ENCODE results near the gene HSD11B1L. TPM values are rescaled to one million over a fixed set of nuclear protein-coding genes. Genes with fewer than 3 reads are reported as not detected.

Gene HSD11B1L
- total RNA-seq, 1 donor from 2014 or later, result 116 TPM

DNA sequence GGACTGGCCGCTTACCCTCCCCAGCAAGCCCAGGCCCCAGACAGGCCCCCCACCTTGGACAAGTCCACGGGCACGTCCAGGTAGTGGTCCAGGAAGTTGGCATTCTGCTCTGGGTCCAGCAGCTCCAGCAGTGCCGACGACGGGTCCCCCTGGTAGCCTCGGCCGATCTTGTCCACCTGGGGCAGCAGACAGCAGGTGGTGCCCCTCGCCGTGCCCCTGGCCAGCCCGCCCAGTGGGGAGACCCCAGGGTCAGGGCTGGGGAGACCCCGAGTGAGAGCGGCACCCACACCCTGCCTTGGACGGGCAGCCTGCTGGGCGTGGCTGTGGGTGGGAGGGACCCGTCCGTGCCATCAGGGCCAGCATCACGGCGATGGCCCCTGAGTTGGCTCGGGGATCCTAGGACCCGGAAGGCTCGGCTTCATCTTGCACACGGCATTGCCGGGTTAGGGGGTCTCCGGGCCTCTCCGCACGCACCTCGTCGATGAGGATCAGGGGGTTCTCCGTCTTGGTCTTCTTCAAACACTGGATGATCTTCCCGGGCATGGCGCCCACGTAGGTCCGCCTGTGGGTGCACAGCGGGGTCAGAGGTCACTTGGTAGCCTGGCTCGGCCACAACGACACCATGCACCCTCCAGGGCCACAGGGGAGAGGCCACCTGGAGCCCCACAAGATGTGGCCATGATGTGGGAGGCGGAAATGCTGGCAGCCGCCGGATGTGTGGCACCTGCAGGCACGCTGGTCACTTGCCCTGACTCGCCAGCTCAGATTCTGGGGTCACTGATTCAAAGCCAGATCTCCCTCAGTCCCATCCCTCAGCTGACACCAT is 15.6 kb downstream of the HSD11B1L start:
- TF ChIP-seq, protein P1, sequence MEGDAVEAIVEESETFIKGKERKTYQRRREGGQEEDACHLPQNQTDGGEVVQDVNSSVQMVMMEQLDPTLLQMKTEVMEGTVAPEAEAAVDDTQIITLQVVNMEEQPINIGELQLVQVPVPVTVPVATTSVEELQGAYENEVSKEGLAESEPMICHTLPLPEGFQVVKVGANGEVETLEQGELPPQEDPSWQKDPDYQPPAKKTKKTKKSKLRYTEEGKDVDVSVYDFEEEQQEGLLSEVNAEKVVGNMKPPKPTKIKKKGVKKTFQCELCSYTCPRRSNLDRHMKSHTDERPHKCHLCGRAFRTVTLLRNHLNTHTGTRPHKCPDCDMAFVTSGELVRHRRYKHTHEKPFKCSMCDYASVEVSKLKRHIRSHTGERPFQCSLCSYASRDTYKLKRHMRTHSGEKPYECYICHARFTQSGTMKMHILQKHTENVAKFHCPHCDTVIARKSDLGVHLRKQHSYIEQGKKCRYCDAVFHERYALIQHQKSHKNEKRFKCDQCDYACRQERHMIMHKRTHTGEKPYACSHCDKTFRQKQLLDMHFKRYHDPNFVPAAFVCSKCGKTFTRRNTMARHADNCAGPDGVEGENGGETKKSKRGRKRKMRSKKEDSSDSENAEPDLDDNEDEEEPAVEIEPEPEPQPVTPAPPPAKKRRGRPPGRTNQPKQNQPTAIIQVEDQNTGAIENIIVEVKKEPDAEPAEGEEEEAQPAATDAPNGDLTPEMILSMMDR (IDR thresholded peaks at IDR 0.05), result no peak
- Histone ChIP-seq H3K4me1 (peaks cover 0 to 4% of the 10 kb centered on the region in 2 donors), H3K27me3 (no peaks in the 10 kb centered on the region), H3K4me3 (no peak overlapping the region), H3K27ac (no peak overlapping the region), H3K36me3 (peaks cover 86 to 90% of the 10 kb centered on the region in 2 donors), H3K9me3 (no peaks in the 10 kb centered on the region)
- DNase-seq (ENCODE audit: low spot score in 2 of 2), result no peak
- intact Hi-C loops (cut with DNase I), result no loop called here

DNA sequence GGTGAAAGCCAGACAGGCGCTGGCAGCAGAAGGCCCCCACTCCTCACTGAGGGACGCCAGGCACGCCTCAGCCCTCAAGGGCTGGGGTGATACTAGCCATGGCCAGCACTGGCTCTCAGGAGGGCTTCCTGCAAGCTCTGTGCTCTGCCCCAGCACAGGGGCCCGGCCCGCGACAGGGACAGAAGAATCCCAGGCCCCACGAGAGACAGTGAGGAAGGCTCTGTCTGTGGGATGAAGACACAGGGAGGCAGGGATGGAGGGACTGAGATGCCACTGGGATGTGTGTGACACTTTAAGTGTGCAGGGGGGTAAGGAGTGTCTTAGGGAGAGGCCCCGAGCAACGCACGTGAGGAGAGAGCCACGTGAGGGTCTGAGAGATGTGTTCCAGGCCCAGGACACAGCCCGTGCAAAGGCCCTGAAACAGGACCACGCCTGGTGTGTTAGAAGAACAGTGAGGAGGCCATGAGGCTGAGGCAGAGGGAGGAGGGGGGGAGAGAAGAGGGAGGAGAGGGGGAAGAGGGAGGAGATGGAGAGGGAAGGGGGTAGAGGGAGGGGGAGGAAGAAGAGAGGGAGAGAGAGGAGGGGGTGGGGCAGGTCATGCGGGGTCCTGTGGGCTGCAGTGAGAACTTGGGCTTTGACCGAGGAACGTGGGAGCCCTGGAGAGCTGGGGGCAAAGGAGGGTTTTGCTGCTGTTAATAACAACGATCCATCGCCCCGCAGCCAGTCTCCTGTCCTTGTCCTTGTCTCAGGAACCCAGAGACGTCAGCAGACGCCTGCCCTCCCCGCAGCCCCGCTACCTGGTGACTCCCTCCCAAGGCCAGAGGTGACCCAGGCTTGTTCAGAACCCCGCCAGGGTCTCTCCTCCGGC is 16.4 kb downstream of the HSD11B1L start:
- no peak for DNase-seq (ENCODE audit: low spot score in 2 of 2)
- Histone ChIP-seq H3K27ac (no peak overlapping the region), H3K36me3 (peaks cover 81 to 85% of the 10 kb centered on the region in 2 donors), H3K9me3 (no peaks in the 10 kb centered on the region), H3K4me1 (no peaks in the 10 kb centered on the region), H3K4me3 (no peak overlapping the region), H3K27me3 (no peaks in the 10 kb centered on the region)
- intact Hi-C loops (cut with DNase I), result no loop called here
- TF ChIP-seq, protein P1 (IDR thresholded peaks at IDR 0.05), result no peak

DNA sequence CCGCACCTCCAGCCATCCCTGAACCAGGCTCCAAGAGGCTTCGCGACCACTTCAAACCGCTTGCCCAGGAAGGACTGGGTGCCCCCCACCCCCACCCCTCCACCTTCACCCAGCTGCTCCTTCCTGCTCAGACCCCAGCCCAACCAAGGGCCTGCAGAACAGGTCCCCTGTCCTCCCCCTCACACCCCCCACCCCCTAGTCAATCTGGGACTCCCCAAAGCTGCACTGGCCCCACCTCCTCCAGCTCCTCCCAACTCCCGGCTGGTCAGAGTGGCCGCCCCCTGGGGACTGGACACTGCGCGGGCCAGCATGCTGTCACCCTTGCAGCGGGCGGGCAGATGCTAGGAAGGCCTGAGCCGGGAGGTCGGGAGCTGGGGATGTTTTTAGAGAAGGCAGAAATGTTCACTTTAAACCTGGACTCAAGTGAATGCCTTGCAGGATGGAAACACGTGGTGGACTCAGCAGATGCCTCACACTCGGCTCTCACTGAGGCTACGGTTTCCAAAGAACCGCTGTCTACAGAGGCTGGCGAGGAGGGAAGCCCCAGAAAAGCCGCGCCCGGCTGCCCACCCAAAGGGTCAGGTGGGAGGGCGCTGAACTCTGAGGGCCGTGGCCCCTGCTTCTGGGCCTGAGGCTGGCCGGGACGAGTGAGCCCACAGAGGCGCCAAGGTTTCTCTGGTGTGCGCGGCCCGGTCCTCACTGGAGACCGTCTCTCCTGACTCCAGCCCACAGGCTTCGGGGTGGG is 17.2 kb downstream of the HSD11B1L start:
- Histone ChIP-seq H3K27ac (no peak overlapping the region), H3K27me3 (no peaks in the 10 kb centered on the region), H3K9me3 (no peaks in the 10 kb centered on the region), H3K4me3 (no peak overlapping the region), H3K4me1 (no peaks in the 10 kb centered on the region), H3K36me3 (peaks cover 73 to 78% of the 10 kb centered on the region in 2 donors)
- TF ChIP-seq, protein P1 (IDR thresholded peaks at IDR 0.05), result no peak
- intact Hi-C loops (cut with DNase I), result no loop called here
- DNase-seq (ENCODE audit: low spot score in 2 of 2), result no peak

DNA sequence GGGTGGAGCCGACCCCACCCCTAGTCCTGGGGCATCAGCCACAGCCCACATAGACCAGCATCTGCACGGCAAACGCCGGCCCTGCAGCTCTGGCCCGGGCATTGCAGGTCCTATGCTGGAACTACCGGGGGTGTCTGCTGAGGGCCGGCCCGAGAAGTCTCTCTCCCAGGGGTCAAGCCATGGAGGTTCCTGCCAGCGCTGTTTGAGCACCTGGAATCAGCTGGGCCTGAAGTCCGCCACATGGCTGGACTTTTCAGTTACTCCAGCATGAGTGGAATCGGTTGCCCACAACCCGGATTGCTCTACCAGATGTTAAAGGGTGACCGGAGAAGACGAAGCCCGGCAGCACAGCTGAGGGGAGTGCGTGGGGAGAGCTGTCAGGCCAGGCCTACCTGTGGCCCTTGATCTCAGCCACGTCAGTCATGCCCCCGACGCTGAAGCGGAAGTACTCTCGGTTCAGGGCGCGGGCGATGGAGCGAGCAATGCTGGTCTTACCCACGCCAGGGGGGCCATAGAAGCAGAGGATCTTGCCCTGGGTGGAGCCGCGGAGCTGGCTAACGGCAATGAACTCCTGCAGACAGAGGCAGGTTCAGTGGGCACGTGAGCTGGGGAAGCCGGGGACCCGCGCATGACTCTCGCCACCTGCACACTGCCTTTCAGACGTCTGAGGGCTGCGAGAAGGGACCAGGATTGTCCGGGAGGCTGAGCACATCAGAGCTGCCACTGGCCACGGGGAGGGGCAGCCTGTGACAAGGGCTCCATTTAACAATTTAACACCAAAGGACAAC is 18.0 kb downstream of the HSD11B1L start:
- Histone ChIP-seq H3K4me3 (no peak overlapping the region), H3K4me1 (no peaks in the 10 kb centered on the region), H3K36me3 (peaks cover 72 to 78% of the 10 kb centered on the region in 2 donors), H3K27ac (no peak overlapping the region), H3K9me3 (no peaks in the 10 kb centered on the region), H3K27me3 (no peaks in the 10 kb centered on the region)
- TF ChIP-seq, protein P1 (IDR thresholded peaks at IDR 0.05), result no peak
- no peak for DNase-seq (ENCODE audit: low spot score in 2 of 2)
- intact Hi-C loops (cut with DNase I), result no loop called here
